GM12891 (cell line): Measurements from ENCODE around the gene HS2ST1.

Experiments used
- POLR2A ChIP-seq: IDR thresholded peaks from 2 replicates; pipeline ENCODE4 v1.6.1; 2011; ENCODE audit warnings: low read depth, low read length, control low read depth
- TAF1 ChIP-seq: IDR thresholded peaks from 2 replicates; pipeline ENCODE4 v1.6.1; 2011; ENCODE audit warnings: low read depth, low read length, control low read depth

DNA sequence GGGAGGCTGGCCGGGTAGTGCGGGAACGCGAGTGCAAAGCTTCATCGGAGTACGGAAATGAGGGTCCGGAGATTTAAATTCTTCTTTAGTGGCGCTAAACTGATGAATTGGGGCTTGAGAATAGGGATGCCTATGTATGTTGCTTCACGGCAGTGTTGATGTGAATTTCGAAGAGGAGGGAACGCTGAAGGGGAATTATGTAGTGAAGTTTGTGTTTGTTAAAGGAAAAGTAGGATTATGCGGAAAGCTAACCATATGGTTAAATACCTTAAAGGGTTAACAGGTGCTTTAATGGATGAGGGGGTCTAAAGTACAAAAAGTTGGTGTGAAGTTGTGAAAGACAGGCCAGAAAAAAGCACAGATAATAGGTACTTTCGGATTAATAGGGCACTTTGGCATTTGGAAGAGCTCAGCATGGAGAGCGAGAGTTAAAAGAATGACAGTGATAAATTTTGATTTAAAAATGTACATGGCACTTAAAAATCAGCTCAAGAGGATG lies 1.4 kb downstream of the HS2ST1 start:
- TF ChIP-seq TAF1: no peak
- TF ChIP-seq POLR2A: no peak
